IMR-90 (cell line): ENCODE measurements around the gene TAF11. TPM values are rescaled to one million over a fixed set of nuclear protein-coding genes. Genes with fewer than 3 reads are reported as not detected.
"Not testable (repeated sequence)": the region's sequence is repeated elsewhere in the genome, so short reads cannot be mapped to it uniquely, and the experiment has no call there.

Source experiments
- ATAC-seq: fragments of 200-7000 bp; cut with Tn5 transposase; 2 replicates; pipeline ENCODE4 v1.9.1; 2020; ENCODE audit warnings: low read depth, mild to moderate bottlenecking, moderate library complexity
- BruUV-seq: library from RNA; stranded (reverse); fragments of 400-500 nt; replicated peaks from 2 replicates; lab custom pipeline; 2021; lab: Mats Ljungman, UMichigan
- CTCF ChIA-PET: fragments of 300-600 bp; formaldehyde crosslinking; extraction: SDS; loops from one replicate; lab custom pipeline; 2021; ENCODE audit warnings: antibody characterized with exemption; lab: Yijun Ruan, JAX
- POLR2A ChIA-PET: fragments of 300-600 bp; sonication (Branson Sonifier 250); formaldehyde crosslinking; loops from one replicate; lab custom pipeline; 2022; ENCODE audit warnings: antibody characterized with exemption; ENCODE audit not compliant: unreplicated experiment; lab: Charles Lee
- DNase-seq: peaks from one replicate; pipeline ENCODE4 v3.0.0; 2013
- H2AFZ ChIP-seq: replicated peaks from 2 replicates; pipeline ENCODE3; 2013; ENCODE audit warnings: low read length, mild to moderate bottlenecking; ENCODE audit not compliant: poor library complexity
- H2AK5ac ChIP-seq: 2 replicates; pipeline ENCODE4 v1.6.1; 2013; ENCODE audit warnings: low read depth, low read length, inconsistent platforms
- H2AK9ac ChIP-seq: replicated peaks from 2 replicates; pipeline ENCODE3; 2013; ENCODE audit warnings: mild to moderate bottlenecking, low read depth, low read length, moderate library complexity; ENCODE audit not compliant: poor library complexity
- H2BK120ac ChIP-seq: 2 replicates; pipeline ENCODE4 v1.6.1; 2013; ENCODE audit warnings: low read depth, low read length, inconsistent platforms
- H2BK15ac ChIP-seq: 3 replicates; pipeline ENCODE4 v1.6.1; 2013; ENCODE audit warnings: low read depth, low read length, inconsistent platforms
- H2BK20ac ChIP-seq: 2 replicates; pipeline ENCODE4 v1.6.1; 2013; ENCODE audit warnings: low read depth, mild to moderate bottlenecking, inconsistent platforms, low read length, moderate library complexity
- H2BK5ac ChIP-seq: 2 replicates; pipeline ENCODE4 v1.6.1; 2013; ENCODE audit warnings: mild to moderate bottlenecking, low read depth, low read length, inconsistent platforms; ENCODE audit not compliant: poor library complexity, severe bottlenecking
- H3K14ac ChIP-seq: replicated peaks from 2 replicates; pipeline ENCODE4 v1.6.1; 2013; ENCODE audit warnings: low read depth, low read length, inconsistent platforms
- H3K18ac ChIP-seq: 2 replicates; pipeline ENCODE4 v1.6.1; 2013; ENCODE audit warnings: low read depth, low read length, control low read depth
- H3K23ac ChIP-seq: 2 replicates; pipeline ENCODE4 v1.6.1; 2013; ENCODE audit warnings: low read depth, low read length, inconsistent platforms
- H3K27ac ChIP-seq: 2 replicates; pipeline ENCODE4 v1.5.1; 2013; ENCODE audit warnings: mild to moderate bottlenecking, control low read depth, low read length; ENCODE audit not compliant: insufficient read depth
- H3K27me3 ChIP-seq: 2 replicates; pipeline ENCODE4 v1.6.1; 2013; ENCODE audit warnings: low read length; ENCODE audit not compliant: control insufficient read depth, insufficient read depth
- H3K36me3 ChIP-seq: 2 replicates; pipeline ENCODE4 v1.6.1; 2013; ENCODE audit warnings: low read length, mixed read lengths; ENCODE audit not compliant: control insufficient read depth, insufficient read depth
- H3K4ac ChIP-seq: 2 replicates; pipeline ENCODE4 v1.6.1; 2013; ENCODE audit warnings: low read depth, low read length, inconsistent platforms
- H3K4me1 ChIP-seq: 2 replicates; pipeline ENCODE4 v1.6.1; 2013; ENCODE audit warnings: low read length, mixed read lengths; ENCODE audit not compliant: control insufficient read depth, insufficient read depth
- H3K4me2 ChIP-seq: 2 replicates; pipeline ENCODE4 v1.6.1; 2013; ENCODE audit warnings: low read depth, mild to moderate bottlenecking, control low read depth, low read length, moderate library complexity
- H3K4me3 ChIP-seq: 2 replicates; pipeline ENCODE4 v1.5.1; 2013; ENCODE audit warnings: low read depth, mild to moderate bottlenecking, control low read depth, low read length, moderate library complexity; ENCODE audit not compliant: insufficient read depth
- H3K56ac ChIP-seq: 2 replicates; pipeline ENCODE4 v1.6.1; 2013; ENCODE audit warnings: low read length, inconsistent platforms; ENCODE audit not compliant: insufficient read depth; ENCODE audit errors: extremely low read depth
- H3K79me1 ChIP-seq, 2 experiments: 2 replicates each; pipeline ENCODE4 v1.6.1; 2013; ENCODE audit warnings: low read length in 2 of 2, inconsistent platforms in 1 of 2, low read depth in 1 of 2
- H3K9ac ChIP-seq: 2 replicates; pipeline ENCODE4 v1.6.1; 2013; ENCODE audit warnings: low read depth, low read length, control low read depth
- H3K9me1 ChIP-seq: 2 replicates; pipeline ENCODE4 v1.6.1; 2013; ENCODE audit warnings: low read length, inconsistent platforms; ENCODE audit not compliant: insufficient read depth
- H3K9me3 ChIP-seq: 2 replicates; pipeline ENCODE4 v1.6.1; 2013; ENCODE audit warnings: low read length; ENCODE audit not compliant: control insufficient read depth, insufficient read depth
- H4K20me1 ChIP-seq: 2 replicates; pipeline ENCODE4 v1.6.1; 2013; ENCODE audit warnings: low read length, inconsistent platforms; ENCODE audit not compliant: insufficient read depth
- H4K5ac ChIP-seq: 2 replicates; pipeline ENCODE4 v1.6.1; 2013; ENCODE audit warnings: mild to moderate bottlenecking, low read depth, low read length, control low read depth
- H4K8ac ChIP-seq, 2 experiments: 2 replicates each; pipeline ENCODE4 v1.6.1; 2013; ENCODE audit warnings: low read depth in 2 of 2, low read length in 2 of 2, control low read depth in 1 of 2, inconsistent platforms in 1 of 2
- H4K91ac ChIP-seq: 2 replicates; pipeline ENCODE4 v1.6.1; 2013; ENCODE audit warnings: low read depth, low read length, inconsistent platforms; ENCODE audit not compliant: insufficient read depth
- WGBS, 2 experiments: methylation state at CpG; one replicate each; pipeline versions ENCODE4 v1.1.5 to v1.1.7; 2013; ENCODE audit warnings: missing lambda C conversion rate in 2 of 2; ENCODE audit not compliant: insufficient read length in 1 of 2; ENCODE audit errors: extremely low coverage in 2 of 2; 5-methylcytosine and 5-hydroxymethylcytosine counted together
- dilution Hi-C: fragments of 300-500 bp; cut with HindIII; formaldehyde crosslinking; loops from one replicate; pipeline ENCODE4 v1.14.3; 2018; ENCODE audit warnings: low sequenced_read_pairs; ENCODE audit not compliant: unreplicated experiment
- in situ Hi-C: fragments of 300-500 bp; cut with MboI; formaldehyde crosslinking; loops from 3 replicates; pipeline ENCODE4 v1.14.3; 2019; ENCODE audit warnings: low sequenced_read_pairs, inconsistent platforms, mixed read lengths
- intact Hi-C: fragments of 100-400 bp; cut with micrococcal nuclease; formaldehyde crosslinking; loops from 2 replicates; pipeline ENCODE4 v1.10.0; 2022
- polyA plus RNA-seq, 3 experiments: library from polyadenylated mRNA; depleted of rRNA; stranded (reverse); fragments of >200 nt; gene quantifications; 2 replicates each; pipeline ENCODE4 v1.2.3, GENCODE V29; 2012; ENCODE audit warnings: low replicate concordance in 1 of 3
- total RNA-seq: library from RNA; depleted of rRNA; stranded (reverse); fragments of >200 nt; gene quantifications from 2 replicates; pipeline ENCODE4 v1.2.3, GENCODE V29; 2012

The TAF11 gene
- total and polyA plus RNA-seq, 2 of the 4 experiments (the other 2 are of a cell fraction): 12.7 to 23.3 TPM

GRCh38 chr6:34884073-34884472 is 3.8 kb downstream of the TAF11 start:
- H2BK20ac ChIP-seq, H2AK5ac ChIP-seq, intact Hi-C loops, dilution Hi-C loops, DNase-seq, H3K9ac ChIP-seq, H4K91ac ChIP-seq, POLR2A ChIA-PET, H2BK15ac ChIP-seq, H3K56ac ChIP-seq, ATAC-seq, H3K36me3 ChIP-seq, H3K27ac ChIP-seq, H4K20me1 ChIP-seq, H3K4ac ChIP-seq, H3K9me1 ChIP-seq, H4K5ac ChIP-seq, H3K9me3 ChIP-seq, H2AK9ac ChIP-seq, H2BK5ac ChIP-seq, BruUV-seq, H2AFZ ChIP-seq, H3K4me2 ChIP-seq, H3K4me1 ChIP-seq, H4K8ac ChIP-seq, H3K18ac ChIP-seq, in situ Hi-C loops, H2BK120ac ChIP-seq, H3K23ac ChIP-seq, H3K27me3 ChIP-seq, H3K4me3 ChIP-seq, H3K14ac ChIP-seq: not testable (repeated sequence)
- peaks cover 19 to 44% of the 10 kb centered on the region in 2 experiments for H3K79me1 ChIP-seq
- no CpG with 5 or more reads among the region's 1 CpG for WGBS, 2 experiments
- CTCF ChIA-PET: interaction anchor here (0.6 kb wide), 1 partner anchor 217 kb away, joined by 3 read pairs; no protein-coding TSS in a partner anchor
